Measurements from ENCODE around the gene SPEM2.

The SPEM2 gene

GRCh38 chr17:7475764-7476422 lies 50.5 kb downstream of the SPEM2 start:
- no peak for DNase-seq

GRCh38 chr17:7476494-7476893 lies 51.1 kb downstream of the SPEM2 start:
- DNase-seq, result no peak

- no peak for DNase-seq
Observed at GRCh38 chr17:7476951-7477350, 51.5 kb downstream of the SPEM2 start.
